Liver (tissue), 9 donors: ENCODE measurements around the gene MED22. TPM values are rescaled to one million over a fixed set of nuclear protein-coding genes. Genes with fewer than 3 reads are reported as not detected.

ENCODE experiments used
- DNase-seq: peaks from one replicate; pipeline ENCODE4 v3.0.0-alpha.2; 2017; ENCODE audit warnings: low spot score
- H3K27ac ChIP-seq, 2 donors: one replicate each; pipeline ENCODE4 v1.7.0; 2013; ENCODE audit warnings: inconsistent platforms in 2 of 2, low read length in 2 of 2, control low read depth in 1 of 2, low read depth in 1 of 2, mild to moderate bottlenecking in 1 of 2
- H3K27me3 ChIP-seq, 4 donors: one replicate each; pipeline versions ENCODE4 v1.6.1 to v1.7.0; 2013; ENCODE audit warnings: low read length in 3 of 4, inconsistent platforms in 1 of 4, mild to moderate bottlenecking in 1 of 4, moderate library complexity in 1 of 4; ENCODE audit not compliant: control insufficient read depth in 4 of 4, insufficient read depth in 4 of 4
- H3K36me3 ChIP-seq, 4 donors: one replicate each; pipeline versions ENCODE4 v1.6.1 to v1.7.0; 2013; ENCODE audit warnings: low read length in 3 of 4, mild to moderate bottlenecking in 3 of 4, low read depth in 1 of 4, moderate library complexity in 1 of 4; ENCODE audit not compliant: control insufficient read depth in 4 of 4, insufficient read depth in 3 of 4
- H3K4me1 ChIP-seq, 4 donors: one replicate each; pipeline versions ENCODE4 v1.6.1 to v1.7.0; 2013; ENCODE audit warnings: low read length in 3 of 4, mild to moderate bottlenecking in 3 of 4, moderate library complexity in 1 of 4; ENCODE audit not compliant: control insufficient read depth in 4 of 4, insufficient read depth in 4 of 4
- H3K4me3 ChIP-seq, 3 donors: one replicate each; pipeline versions ENCODE4 v1.6.1 to v1.7.0; 2013; ENCODE audit warnings: low read length in 3 of 3, control low read depth in 1 of 3, low read depth in 1 of 3, mild to moderate bottlenecking in 1 of 3
- H3K9ac ChIP-seq, 2 donors: one replicate each; pipeline ENCODE4 v1.7.0; 2013; ENCODE audit warnings: low read length in 2 of 2, mild to moderate bottlenecking in 2 of 2, moderate library complexity in 2 of 2, control low read depth in 1 of 2, low read depth in 1 of 2
- H3K9me3 ChIP-seq, 4 donors: one replicate each; pipeline versions ENCODE4 v1.6.1 to v1.7.0; 2013; ENCODE audit warnings: low read length in 3 of 4; ENCODE audit not compliant: control insufficient read depth in 4 of 4
- ATF3 ChIP-seq: IDR thresholded peaks from 2 replicates; pipeline ENCODE4 v1.6.1; 2016; ENCODE audit warnings: antibody characterized with exemption
- CTCF ChIP-seq: fragments of 150-350 bp; IDR thresholded peaks from 2 replicates; pipeline ENCODE4 v1.5.1; 2017; ENCODE audit warnings: improper control_type of control experiment, low read depth, low read length; ENCODE audit not compliant: missing input control
- EGR1 ChIP-seq, 2 donors: IDR thresholded peaks; 2 replicates each; pipeline ENCODE4 v1.6.1; 2016 to 2018; ENCODE audit warnings: antibody characterized with exemption in 2 of 2, low read depth in 2 of 2
- FOXA1 ChIP-seq: IDR thresholded peaks from 2 replicates; pipeline ENCODE4 v1.6.1; 2016; ENCODE audit warnings: antibody characterized with exemption
- FOXA2 ChIP-seq: IDR thresholded peaks from 2 replicates; pipeline ENCODE4 v1.6.1; 2016; ENCODE audit warnings: antibody characterized with exemption
- GABPA ChIP-seq, 2 donors: IDR thresholded peaks in 1 of 2; conservative IDR thresholded peaks in 1 of 2; 2 replicates each; pipeline ENCODE4 v1.6.1; 2016; ENCODE audit warnings: antibody characterized with exemption in 2 of 2, mild to moderate bottlenecking in 1 of 2, moderate library complexity in 1 of 2
- HNF4A ChIP-seq, 2 donors: conservative IDR thresholded peaks; 2 replicates each; pipeline ENCODE4 v1.6.1; 2016; ENCODE audit warnings: antibody characterized with exemption in 2 of 2, mild to moderate bottlenecking in 2 of 2
- HNF4G ChIP-seq: IDR thresholded peaks from 2 replicates; pipeline ENCODE4 v1.6.1; 2016; ENCODE audit warnings: antibody characterized with exemption
- JUND ChIP-seq, 2 donors: IDR thresholded peaks; 2 replicates each; pipeline ENCODE4 v1.6.1; 2016; ENCODE audit warnings: antibody characterized with exemption in 2 of 2
- MAX ChIP-seq: IDR thresholded peaks from 2 replicates; pipeline ENCODE4 v1.6.1; 2016; ENCODE audit warnings: antibody characterized with exemption
- NR2F2 ChIP-seq: IDR thresholded peaks from 2 replicates; pipeline ENCODE4 v1.6.1; 2016; ENCODE audit warnings: antibody characterized with exemption
- RAD21 ChIP-seq, 2 donors: IDR thresholded peaks; 2 replicates each; pipeline ENCODE4 v1.6.1; 2016; ENCODE audit warnings: antibody characterized with exemption in 2 of 2, mild to moderate bottlenecking in 2 of 2
- REST ChIP-seq: IDR thresholded peaks from 2 replicates; pipeline ENCODE4 v1.6.1; 2016; ENCODE audit warnings: antibody characterized with exemption, mild to moderate bottlenecking
- RXRA ChIP-seq, 2 donors: IDR thresholded peaks; 2 replicates each; pipeline ENCODE4 v1.6.1; 2017 to 2018; ENCODE audit warnings: antibody characterized with exemption in 2 of 2, mild to moderate bottlenecking in 1 of 2
- SP1 ChIP-seq: IDR thresholded peaks from 2 replicates; pipeline ENCODE4 v1.6.1; 2018; ENCODE audit warnings: antibody characterized with exemption, mild to moderate bottlenecking
- TAF1 ChIP-seq: conservative IDR thresholded peaks from 2 replicates; pipeline ENCODE4 v1.6.1; 2016; ENCODE audit warnings: antibody characterized with exemption, mild to moderate bottlenecking
- YY1 ChIP-seq: IDR thresholded peaks from 2 replicates; pipeline ENCODE4 v1.6.1; 2016; ENCODE audit warnings: antibody characterized with exemption, mild to moderate bottlenecking
- ZBTB33 ChIP-seq: IDR thresholded peaks from 2 replicates; pipeline ENCODE4 v1.6.1; 2016; ENCODE audit warnings: antibody characterized with exemption
- WGBS: extraction: QIAGEN DNeasy Blood & Tissue Kit; methylation state at CpG from one replicate; pipeline ENCODE4 v1.1.7; 2013; 5-methylcytosine and 5-hydroxymethylcytosine counted together
- polyA plus RNA-seq, 2 donors: library from polyadenylated mRNA; stranded (reverse) in 1 of 2; unstranded in 1 of 2; fragments of 200-250 nt in 1 of 2; fragments of >200 nt in 1 of 2; fragmentation: Nextera tagmentation in 1 of 2; extraction: Ambion mirVana in 1 of 2; gene quantifications; one replicate each; pipeline versions ENCODE4 v1.2.1 to v1.2.3, GENCODE V29; 2013 to 2015
- total RNA-seq, 2 donors: library from RNA; depleted of rRNA; stranded (reverse); fragments of >200 nt; gene quantifications; one replicate each; pipeline ENCODE4 v1.2.3, GENCODE V29; 2014
- donor health status: healthy.
- donor health status: healthy.
- donor health status: healthy.
- donor health status: healthy.
- donor health status: healthy.

Gene MED22
- total RNA-seq = 10 to 100 TPM in 1 of 2 donors, 1 to 10 TPM in 1; 9.5 to 10.3 TPM
- polyA plus RNA-seq = 10 to 100 TPM in 1 of 2 donors, 1 to 10 TPM in 1; 3.1 to 10.3 TPM

GRCh38 chr9:133347985-133348717, at the start of gene MED22, which contains the start of gene RPL7A:
Gene MED22, minus strand, starts transcription at chr9:133348131. Its CDS starts 1,469 bp downstream, at chr9:133346662.
Gene RPL7A, plus strand, starts transcription at chr9:133348218. Its CDS starts 26 bp downstream, at chr9:133348244.
- peak within 1 kb of the TSS; percentile 79 to 95 for H3K9ac ChIP-seq
- H3K36me3 ChIP-seq = peaks cover 6 to 56% (median 30%) of the 10 kb centered on the region in 4 donors
- H3K27me3 ChIP-seq = no peaks in the 10 kb centered on the region
- peak; percentile 92 for DNase-seq
- peak within 1 kb of the TSS; percentile 81 to 85 for H3K27ac ChIP-seq
- no peak for TF ChIP-seq JUND (IDR thresholded peaks at IDR 0.05)
- no peak for TF ChIP-seq HNF4A (conservative IDR thresholded peaks at IDR 0.05)
- peak; percentile 86 for TF ChIP-seq REST
- TF ChIP-seq ZBTB33 = peak; percentile 99
- TF ChIP-seq GABPA (IDR thresholded peaks at IDR 0.05 in 1 of 2, conservative IDR thresholded peaks at IDR 0.05 in 1 of 2) = peak in 1 of 2 donors; percentile 88
- peak; percentile 94 for TF ChIP-seq MAX
- peak; percentile 99 for TF ChIP-seq TAF1
- no peak for TF ChIP-seq EGR1 (IDR thresholded peaks at IDR 0.05; ENCODE audit: low read depth in 2 of 2)
- no peak for TF ChIP-seq CTCF
- no peak for TF ChIP-seq HNF4G
- TF ChIP-seq YY1 = peak; percentile 97
- no peak for TF ChIP-seq FOXA2
- no peak for TF ChIP-seq FOXA1
- peak in 1 of 2 donors; percentile 27 for TF ChIP-seq RAD21 (IDR thresholded peaks at IDR 0.05)
- no peak for TF ChIP-seq NR2F2
- peak; percentile 3 for TF ChIP-seq SP1
- no peak for TF ChIP-seq RXRA (IDR thresholded peaks at IDR 0.05)
- TF ChIP-seq ATF3 = peak; percentile 29
- H3K4me3 ChIP-seq = peak within 1 kb of the TSS; percentile 72 to 91 (median 85)
- WGBS = under 1% methylated on average over 64 of the region's 64 CpGs
- no peaks in the 10 kb centered on the region for H3K9me3 ChIP-seq
- H3K4me1 ChIP-seq = peaks cover 4 to 25% (median 13%) of the 10 kb centered on the region in 4 donors
